ENCODE measurements around the gene ZAR1. TPM values are rescaled to one million over a fixed set of nuclear protein-coding genes. Genes with fewer than 3 reads are reported as not detected.
"Not testable (repeated sequence)": the region's sequence is repeated elsewhere in the genome, so short reads cannot be mapped to it uniquely, and the experiment has no call there.

The ZAR1 gene, protein sequence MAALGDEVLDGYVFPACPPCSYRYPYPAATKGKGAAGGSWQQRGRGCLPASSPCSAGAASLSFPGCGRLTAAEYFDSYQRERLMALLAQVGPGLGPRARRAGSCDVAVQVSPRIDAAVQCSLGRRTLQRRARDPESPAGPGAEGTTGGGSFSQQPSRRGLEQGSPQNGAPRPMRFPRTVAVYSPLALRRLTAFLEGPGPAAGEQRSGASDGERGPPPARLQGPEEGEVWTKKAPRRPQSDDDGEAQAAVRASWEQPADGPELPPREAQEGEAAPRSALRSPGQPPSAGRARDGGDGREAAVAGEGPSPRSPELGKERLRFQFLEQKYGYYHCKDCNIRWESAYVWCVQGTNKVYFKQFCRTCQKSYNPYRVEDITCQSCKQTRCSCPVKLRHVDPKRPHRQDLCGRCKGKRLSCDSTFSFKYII
- not detected for total RNA-seq
- polyA plus RNA-seq = not detected
- 0 to 0.09 (median 0) reads per million in 6 experiments for total RNA-seq

DNA sequence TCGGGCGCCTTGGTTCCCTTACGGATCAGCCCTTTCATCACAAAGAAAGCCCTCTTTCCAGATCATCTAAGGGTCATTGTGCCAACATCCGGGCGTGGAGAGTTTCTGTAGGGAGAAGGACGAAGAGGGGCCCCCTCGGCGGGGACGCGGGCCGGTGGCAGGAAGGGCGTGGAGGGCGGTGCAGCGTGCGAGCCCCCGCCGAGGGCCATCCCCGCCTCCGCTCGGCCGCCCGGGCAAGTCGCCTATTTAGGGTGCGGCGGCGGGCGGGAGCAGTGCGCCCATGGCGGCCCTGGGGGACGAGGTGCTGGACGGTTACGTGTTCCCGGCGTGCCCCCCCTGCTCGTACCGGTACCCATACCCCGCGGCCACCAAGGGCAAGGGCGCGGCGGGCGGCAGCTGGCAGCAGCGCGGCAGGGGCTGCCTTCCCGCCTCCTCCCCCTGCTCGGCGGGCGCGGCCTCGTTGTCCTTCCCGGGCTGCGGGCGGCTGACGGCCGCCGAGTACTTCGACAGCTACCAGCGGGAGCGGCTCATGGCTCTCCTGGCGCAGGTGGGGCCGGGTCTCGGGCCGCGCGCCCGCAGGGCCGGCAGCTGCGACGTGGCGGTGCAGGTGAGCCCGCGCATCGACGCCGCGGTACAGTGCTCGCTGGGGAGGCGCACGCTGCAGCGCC, at the start of gene ZAR1:
TSS of gene ZAR1 (plus strand) at position 241 of the 668 bp plus-strand sequence. CDS start at position 281, 40 bp downstream.
- Mint-ChIP-seq H3K4me3 (peak within 1 kb of the TSS in 9 of 10 donors; percentile 49 to 81 (median 72)), H3K27me3 (peaks cover 13 to 47% (median 42%) of the 10 kb centered on the region in 5 donors), H3K36me3 (peaks cover 0 to 6% (median 5%) of the 10 kb centered on the region in 3 donors), H3K9me3 (no peaks in the 10 kb centered on the region), H3K27ac (no peak within 1 kb of the TSS), H3K4me1 (peaks cover 2 to 8% (median 4%) of the 10 kb centered on the region in 4 donors)
- peak in 3 of 10 donors; percentile 8 to 18 (median 8) for DNase-seq
- POLR2A ChIA-PET = interaction anchor here (1.2 kb wide), 1 partner anchor 14 kb away, joined by 5 read pairs; no protein-coding TSS in a partner anchor
- peak; percentile 52 to 55 for ATAC-seq

DNA sequence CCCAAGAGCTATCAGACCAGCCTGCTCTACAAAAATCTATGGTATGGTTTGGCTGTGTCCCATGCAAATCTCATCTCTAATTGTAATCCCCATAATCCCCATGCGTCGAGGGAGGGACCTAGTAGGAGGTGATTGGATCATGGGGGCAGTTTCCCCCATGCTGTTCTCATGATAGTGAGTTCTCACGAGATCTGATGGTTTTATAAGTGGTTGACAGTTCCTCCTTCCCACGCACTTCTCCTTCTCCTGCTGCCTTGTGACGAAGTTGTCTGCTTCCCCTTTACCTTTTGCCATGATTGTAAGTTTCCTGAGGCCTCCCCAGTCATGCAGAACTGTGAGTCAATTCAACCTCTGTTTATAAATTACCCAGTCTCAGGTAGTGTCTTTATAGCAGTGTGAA, 49.1 kb upstream of the ZAR1 start:
- DNase-seq, ATAC-seq, H3K4me1 Mint-ChIP-seq, H3K4me3 Mint-ChIP-seq, H3K27me3 Mint-ChIP-seq, H3K9me3 Mint-ChIP-seq, POLR2A ChIA-PET, H3K36me3 Mint-ChIP-seq: not testable (repeated sequence)
- H3K27ac Mint-ChIP-seq = peak overlapping the region in 1 of 10 donors; percentile 53

DNA sequence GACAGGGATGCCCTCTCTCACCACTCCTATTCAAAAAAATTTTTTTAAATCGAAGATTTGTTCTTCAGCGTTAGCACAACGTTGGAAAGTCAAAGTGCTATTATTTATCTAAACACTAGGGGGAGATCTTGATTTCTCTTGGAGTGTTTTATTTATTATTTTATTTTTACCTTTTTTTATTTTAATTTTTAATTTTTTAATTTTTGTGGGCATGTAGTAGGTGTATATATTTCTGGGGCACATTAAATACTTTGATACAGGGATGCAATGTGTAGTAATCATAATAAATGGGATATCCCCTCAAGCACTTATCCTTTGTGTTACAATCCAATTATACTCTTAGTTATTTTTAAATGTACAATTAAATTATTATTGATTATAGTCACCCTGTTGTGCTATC, 44.3 kb upstream of the ZAR1 start:
- H3K9me3 Mint-ChIP-seq = no peaks in the 10 kb centered on the region
- ATAC-seq (no peak), DNase-seq (peak in 3 of 10 donors; percentile 6 to 17 (median 15))
- POLR2A ChIA-PET = no interaction called here
- H3K27ac Mint-ChIP-seq = no peak overlapping the region
- no peak overlapping the region for H3K4me3 Mint-ChIP-seq
- peaks cover 0 to 2% (median 0%) of the 10 kb centered on the region in 3 donors for H3K36me3 Mint-ChIP-seq
- H3K27me3 Mint-ChIP-seq = peaks cover 0 to 13% (median 4%) of the 10 kb centered on the region in 5 donors
- peaks cover 0 to 1% (median 0%) of the 10 kb centered on the region in 4 donors for H3K4me1 Mint-ChIP-seq

DNA sequence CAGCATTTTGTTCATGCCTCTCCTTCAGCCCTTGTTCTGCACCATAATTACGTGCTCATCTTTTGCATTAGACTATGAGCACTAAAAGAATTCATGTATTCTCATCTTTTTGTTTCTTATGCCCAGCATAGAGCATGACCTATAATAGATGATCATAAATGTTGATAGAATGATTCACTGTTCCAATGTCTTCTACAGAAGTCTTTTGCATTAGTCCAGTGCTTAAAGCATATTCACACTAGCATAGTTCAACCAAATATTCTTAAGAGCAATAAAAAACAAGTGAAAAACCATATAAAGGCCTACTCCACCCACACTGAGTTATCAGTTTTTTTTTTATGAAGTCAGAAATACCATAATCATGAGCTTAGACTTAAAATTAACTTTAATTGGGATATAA, 43.4 kb upstream of the ZAR1 start:
- POLR2A ChIA-PET = no interaction called here
- Mint-ChIP-seq H3K9me3 (no peaks in the 10 kb centered on the region), H3K4me1 (peaks cover 0 to 1% (median 0%) of the 10 kb centered on the region in 4 donors), H3K27ac (peak overlapping the region in 1 of 10 donors; percentile 29), H3K27me3 (peaks cover 0 to 13% (median 2%) of the 10 kb centered on the region in 5 donors), H3K4me3 (no peak overlapping the region), H3K36me3 (peaks cover 0 to 2% (median 0%) of the 10 kb centered on the region in 3 donors)
- ATAC-seq (no peak), DNase-seq (no peak)

DNA sequence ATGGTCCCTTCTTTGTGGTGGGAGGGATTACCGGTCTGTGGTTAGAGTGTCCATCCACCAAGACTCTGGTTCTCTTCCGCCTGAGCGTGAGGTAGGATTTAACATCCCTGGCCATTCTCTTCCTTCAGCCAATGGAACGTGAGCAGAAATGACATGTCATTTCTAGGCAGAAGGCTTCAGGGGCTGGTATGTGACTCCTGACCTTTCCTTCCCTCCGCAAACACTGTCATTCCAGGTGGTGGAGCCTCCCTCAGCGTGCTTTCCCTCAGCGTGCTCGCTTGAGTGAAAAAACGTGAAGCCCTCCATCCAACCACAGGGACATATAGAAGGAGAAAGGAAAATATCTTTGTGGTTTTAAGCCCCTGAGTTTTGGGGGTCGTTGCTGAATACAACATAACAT, 40.9 kb upstream of the ZAR1 start:
- ATAC-seq (no peak), DNase-seq (no peak)
- H3K27ac Mint-ChIP-seq = no peak overlapping the region
- POLR2A ChIA-PET = no interaction called here
- H3K4me3 Mint-ChIP-seq = no peak overlapping the region
- peaks cover 0 to 1% (median 0%) of the 10 kb centered on the region in 4 donors for H3K4me1 Mint-ChIP-seq
- peaks cover 0 to 13% (median 2%) of the 10 kb centered on the region in 5 donors for H3K27me3 Mint-ChIP-seq
- H3K36me3 Mint-ChIP-seq = peaks cover 0 to 2% (median 0%) of the 10 kb centered on the region in 3 donors
- H3K9me3 Mint-ChIP-seq = peaks cover 0 to 2% (median 0%) of the 10 kb centered on the region in 9 donors

DNA sequence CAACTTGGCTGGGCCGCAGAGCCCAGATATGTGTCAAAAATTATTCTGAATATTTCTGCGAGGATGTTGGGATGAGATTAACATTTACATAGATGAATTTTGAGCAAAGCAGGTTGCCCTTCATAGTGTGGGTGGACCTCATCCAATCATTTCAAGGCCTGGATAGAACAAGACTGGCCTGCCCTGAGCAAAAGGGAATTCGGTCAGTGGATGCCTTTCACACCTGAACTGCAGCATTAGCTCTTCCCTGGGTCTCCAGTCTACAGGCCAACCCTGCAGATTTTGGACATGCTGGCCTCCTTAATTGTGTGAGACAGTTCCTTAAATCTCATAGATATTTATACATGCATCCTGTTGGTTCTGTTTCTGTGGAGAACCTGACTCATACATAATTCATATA, 39.3 kb upstream of the ZAR1 start:
- POLR2A ChIA-PET = no interaction called here
- DNase-seq (no peak), ATAC-seq (no peak)
- H3K4me3 Mint-ChIP-seq = no peak overlapping the region
- H3K9me3 Mint-ChIP-seq = peaks cover 0 to 5% (median 1%) of the 10 kb centered on the region in 9 donors
- peaks cover 0 to 4% (median 2%) of the 10 kb centered on the region in 3 donors for H3K36me3 Mint-ChIP-seq
- no peak overlapping the region for H3K27ac Mint-ChIP-seq
- peaks cover 0 to 10% (median 4%) of the 10 kb centered on the region in 5 donors for H3K27me3 Mint-ChIP-seq
- H3K4me1 Mint-ChIP-seq = peaks cover 0 to 1% (median 0%) of the 10 kb centered on the region in 4 donors

DNA sequence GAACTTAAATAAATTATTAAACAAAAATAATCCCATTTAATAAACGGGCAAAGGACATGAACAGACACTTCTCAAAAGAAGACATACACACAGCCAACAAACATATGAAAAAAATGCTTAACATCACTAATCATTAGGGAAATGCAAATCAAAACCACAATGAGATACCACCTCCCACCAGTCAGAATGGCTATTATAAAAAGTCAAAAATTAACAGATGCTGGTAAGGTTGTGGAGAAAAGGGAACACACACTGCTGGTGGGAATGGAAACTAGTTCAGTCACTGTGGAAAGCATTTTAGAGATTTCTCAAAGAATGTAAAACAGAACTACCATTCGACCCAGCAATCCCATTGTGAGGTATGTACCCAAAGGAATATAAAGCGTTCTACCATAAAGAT, 38.4 kb upstream of the ZAR1 start:
- H3K27ac Mint-ChIP-seq, DNase-seq, H3K4me1 Mint-ChIP-seq, ATAC-seq, POLR2A ChIA-PET, H3K4me3 Mint-ChIP-seq, H3K27me3 Mint-ChIP-seq: not testable (repeated sequence)
- H3K36me3 Mint-ChIP-seq = peaks cover 0 to 10% (median 2%) of the 10 kb centered on the region in 3 donors
- peaks cover 0 to 14% (median 3%) of the 10 kb centered on the region in 9 donors for H3K9me3 Mint-ChIP-seq

DNA sequence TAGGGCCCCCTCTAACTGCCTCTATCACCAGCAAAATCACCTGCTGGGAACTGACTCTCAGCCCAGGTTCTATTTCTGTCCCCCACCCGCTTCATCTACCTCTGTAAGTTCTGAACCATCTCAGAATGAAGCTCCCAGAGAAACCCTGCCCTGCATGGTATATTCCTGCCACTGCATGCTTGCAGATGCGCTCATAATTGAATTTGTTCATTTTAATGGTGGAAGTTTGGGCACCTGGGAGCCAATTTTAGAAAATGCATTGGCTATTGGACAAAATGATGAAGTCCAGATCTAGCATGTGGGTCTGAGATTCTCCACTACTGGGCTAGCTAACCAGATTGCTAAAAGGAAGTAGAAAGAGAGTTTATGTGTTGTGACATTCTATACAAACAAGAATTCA, 35.5 kb upstream of the ZAR1 start:
- Mint-ChIP-seq H3K27me3 (peaks cover 0 to 2% (median 0%) of the 10 kb centered on the region in 5 donors), H3K4me3 (no peak overlapping the region), H3K4me1 (no peaks in the 10 kb centered on the region), H3K9me3 (peaks cover 0 to 24% (median 9%) of the 10 kb centered on the region in 9 donors), H3K27ac (no peak overlapping the region), H3K36me3 (peaks cover 0 to 24% (median 0%) of the 10 kb centered on the region in 3 donors)
- POLR2A ChIA-PET = no interaction called here
- ATAC-seq (no peak), DNase-seq (no peak)

DNA sequence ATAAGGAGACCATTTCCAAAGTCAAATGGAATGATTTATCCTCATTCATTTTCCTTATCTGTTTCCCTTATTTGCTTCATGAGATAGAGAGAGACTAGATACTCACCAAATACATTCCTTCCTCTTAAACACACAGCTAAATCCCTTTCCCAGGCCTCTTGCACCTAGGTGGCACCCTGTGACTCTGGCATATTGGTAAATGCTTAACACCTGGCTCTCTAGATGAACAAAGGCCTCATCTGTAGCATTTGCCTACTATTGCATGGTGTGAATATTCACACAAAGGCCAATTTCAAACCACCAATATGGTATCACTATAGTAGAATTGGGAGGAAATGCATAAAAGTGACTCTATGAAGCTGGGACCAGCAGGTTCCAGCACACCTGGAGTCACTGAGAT, 29.1 kb upstream of the ZAR1 start:
- H3K27me3 Mint-ChIP-seq = no peaks in the 10 kb centered on the region
- DNase-seq = no peak

DNA sequence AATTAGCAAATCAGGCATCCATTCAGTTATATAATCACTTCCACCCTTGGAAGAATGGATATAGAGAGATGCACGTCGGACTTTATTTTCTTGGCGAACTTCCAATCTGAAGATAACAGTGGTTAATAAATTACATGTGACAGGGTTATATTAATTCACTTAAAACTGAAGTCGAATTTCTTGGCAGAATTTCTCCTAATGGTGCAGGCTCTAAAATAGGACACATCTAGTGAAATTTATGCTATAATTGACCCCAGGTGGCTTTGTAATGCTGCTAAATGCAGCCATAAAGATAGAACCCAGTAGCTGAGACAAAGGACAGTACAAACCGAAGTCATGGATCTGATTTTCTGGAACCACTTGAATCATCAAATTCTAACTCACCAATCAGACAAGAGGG, 27.7 kb upstream of the ZAR1 start:
- Mint-ChIP-seq H3K27ac (no peak overlapping the region), H3K27me3 (no peaks in the 10 kb centered on the region), H3K9me3 (peaks cover 0 to 15% (median 4%) of the 10 kb centered on the region in 9 donors), H3K4me1 (no peaks in the 10 kb centered on the region), H3K4me3 (no peak overlapping the region), H3K36me3 (peaks cover 0 to 8% (median 5%) of the 10 kb centered on the region in 3 donors)
- DNase-seq (no peak), ATAC-seq (no peak)
- POLR2A ChIA-PET = no interaction called here

More for the DNA sequence above, 29.1 kb upstream of the ZAR1 start:
- peaks cover 0 to 18% (median 5%) of the 10 kb centered on the region in 3 donors for H3K36me3 Mint-ChIP-seq
- no peak for ATAC-seq
- POLR2A ChIA-PET = no interaction called here
- H3K27ac Mint-ChIP-seq = peak overlapping the region in 1 of 10 donors; percentile 81
- H3K4me3 Mint-ChIP-seq = no peak overlapping the region
- no peaks in the 10 kb centered on the region for H3K4me1 Mint-ChIP-seq
- peaks cover 0 to 28% (median 14%) of the 10 kb centered on the region in 9 donors for H3K9me3 Mint-ChIP-seq

DNA sequence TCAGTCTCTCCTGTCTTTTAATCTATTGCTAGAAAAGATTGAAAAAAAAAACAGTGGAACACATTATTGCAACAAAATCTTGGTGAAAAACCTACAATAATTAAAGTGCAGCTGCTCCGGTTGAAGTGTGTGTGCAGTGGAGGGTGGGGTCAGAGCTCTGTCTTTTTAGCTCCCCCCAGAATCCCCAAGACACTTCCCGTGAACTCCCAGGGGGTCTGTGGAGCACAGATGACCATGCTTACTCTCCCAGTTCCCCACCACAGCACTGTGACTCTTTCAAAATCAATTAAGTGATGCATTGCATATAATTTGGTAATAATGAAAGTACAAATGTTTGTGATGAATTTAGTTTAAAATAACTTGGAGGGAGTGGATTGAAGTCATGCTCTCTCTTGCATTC, 22.6 kb upstream of the ZAR1 start:
- Mint-ChIP-seq H3K9me3 (peaks cover 0 to 10% (median 3%) of the 10 kb centered on the region in 9 donors), H3K4me1 (no peaks in the 10 kb centered on the region), H3K36me3 (peaks cover 0 to 5% (median 0%) of the 10 kb centered on the region in 3 donors), H3K4me3 (no peak overlapping the region), H3K27me3 (peaks cover 0 to 21% (median 3%) of the 10 kb centered on the region in 5 donors), H3K27ac (no peak overlapping the region)
- no peak for DNase-seq
- no peak for ATAC-seq
- POLR2A ChIA-PET = no interaction called here

DNA sequence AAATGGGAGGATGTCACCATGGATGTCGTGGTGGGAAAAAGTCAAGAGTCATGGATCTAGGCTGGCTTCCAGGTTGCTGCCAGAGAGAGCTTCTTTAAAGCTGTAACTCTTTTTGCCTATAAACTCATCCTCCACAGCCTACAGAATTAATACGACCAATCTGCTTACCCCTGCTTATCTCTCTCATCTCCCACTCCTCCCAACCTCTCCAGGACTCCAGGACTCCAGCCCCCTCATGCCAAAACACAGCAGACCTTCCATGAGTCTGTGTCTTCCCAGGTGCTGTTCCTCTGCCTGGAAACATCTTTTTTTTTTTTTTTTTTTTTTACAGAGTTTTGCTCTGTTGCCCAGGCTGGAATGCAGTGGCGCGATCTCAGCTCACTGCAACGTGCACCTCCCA, 22.2 kb upstream of the ZAR1 start:
- H3K36me3 Mint-ChIP-seq = peaks cover 0 to 5% (median 0%) of the 10 kb centered on the region in 3 donors
- ATAC-seq (no peak), DNase-seq (no peak)
- peaks cover 0 to 21% (median 3%) of the 10 kb centered on the region in 5 donors for H3K27me3 Mint-ChIP-seq
- H3K4me3 Mint-ChIP-seq = no peak overlapping the region
- no peak overlapping the region for H3K27ac Mint-ChIP-seq
- POLR2A ChIA-PET = no interaction called here
- H3K4me1 Mint-ChIP-seq = no peaks in the 10 kb centered on the region
- peaks cover 0 to 10% (median 3%) of the 10 kb centered on the region in 9 donors for H3K9me3 Mint-ChIP-seq

DNA sequence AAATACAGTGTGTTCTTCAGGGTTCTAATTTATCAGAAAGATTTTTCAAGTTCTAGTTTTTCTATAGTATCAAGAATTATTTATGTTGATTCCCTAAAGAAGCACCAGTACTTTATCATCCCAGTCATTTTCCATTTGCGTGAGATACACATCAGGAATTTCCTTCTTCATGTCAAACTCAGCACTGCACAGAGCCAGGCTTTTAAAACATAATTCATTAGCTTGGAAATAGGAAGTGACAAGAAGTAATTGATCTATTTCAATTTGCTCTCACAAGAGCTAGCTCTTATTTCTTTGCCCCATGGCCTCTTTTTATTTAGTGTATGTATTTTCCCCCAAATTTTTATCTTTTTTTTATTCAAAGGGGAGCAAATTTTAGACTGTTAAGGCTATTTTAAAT, 19.9 kb upstream of the ZAR1 start:
- ATAC-seq (no peak), DNase-seq (no peak)
- POLR2A ChIA-PET = no interaction called here
- no peaks in the 10 kb centered on the region for H3K36me3 Mint-ChIP-seq
- no peak overlapping the region for H3K27ac Mint-ChIP-seq
- no peaks in the 10 kb centered on the region for H3K9me3 Mint-ChIP-seq
- no peak overlapping the region for H3K4me3 Mint-ChIP-seq
- peaks cover 2 to 21% (median 5%) of the 10 kb centered on the region in 5 donors for H3K27me3 Mint-ChIP-seq
- no peaks in the 10 kb centered on the region for H3K4me1 Mint-ChIP-seq
